NCI-H2227 (cell line): ENCODE results near the gene SMIM35.

Experiments used
- DNase-seq: peaks from one replicate; lab custom pipeline; 2025; ENCODE audit not compliant: unreplicated experiment; lab: John Stamatoyannopoulos, UW

Gene SMIM35

DNA sequence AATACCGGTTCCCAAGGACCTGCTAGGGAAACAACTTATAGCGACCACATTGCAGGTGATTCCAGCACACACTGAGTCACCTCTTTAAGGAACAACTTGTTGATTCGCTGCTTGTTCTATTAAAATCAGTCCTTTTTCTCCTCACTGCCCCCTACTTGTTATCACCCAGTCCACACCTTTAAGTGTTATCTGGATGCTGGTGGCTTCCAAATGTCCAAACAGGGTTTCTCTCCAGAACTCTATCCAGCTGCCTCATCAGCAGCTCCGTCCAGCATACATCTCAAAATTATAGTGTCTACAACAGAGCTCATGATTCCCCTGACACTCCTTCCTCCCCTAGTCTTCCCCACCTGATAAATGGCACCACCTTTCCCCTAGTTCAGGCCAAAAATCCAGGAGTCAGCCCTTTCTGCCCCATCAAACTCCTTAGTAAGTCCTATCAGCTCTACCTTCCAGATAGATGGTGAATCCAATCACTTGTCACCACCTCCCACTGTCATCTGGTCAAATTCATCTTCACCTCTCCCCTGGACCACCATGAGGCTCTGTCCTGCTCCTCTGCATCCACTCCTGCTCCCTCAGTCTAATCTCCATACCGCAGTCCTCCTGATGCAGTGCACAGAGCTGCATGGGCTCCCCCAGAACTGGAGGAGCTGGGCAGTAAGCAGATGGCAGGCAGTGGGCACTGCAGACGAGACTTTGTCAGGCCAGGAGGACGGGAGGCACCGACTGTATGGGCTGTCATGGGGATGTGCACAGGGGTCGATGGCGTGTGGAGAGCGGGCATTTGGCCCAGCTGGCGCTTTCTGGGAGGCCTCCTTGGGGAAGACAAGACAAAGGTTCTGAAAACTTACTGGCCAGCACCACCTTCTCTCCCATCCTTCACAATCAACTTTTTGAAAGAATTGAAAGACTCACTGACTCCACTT is 81.3 kb downstream of the SMIM35 start:
- DNase-seq = no peak

DNA sequence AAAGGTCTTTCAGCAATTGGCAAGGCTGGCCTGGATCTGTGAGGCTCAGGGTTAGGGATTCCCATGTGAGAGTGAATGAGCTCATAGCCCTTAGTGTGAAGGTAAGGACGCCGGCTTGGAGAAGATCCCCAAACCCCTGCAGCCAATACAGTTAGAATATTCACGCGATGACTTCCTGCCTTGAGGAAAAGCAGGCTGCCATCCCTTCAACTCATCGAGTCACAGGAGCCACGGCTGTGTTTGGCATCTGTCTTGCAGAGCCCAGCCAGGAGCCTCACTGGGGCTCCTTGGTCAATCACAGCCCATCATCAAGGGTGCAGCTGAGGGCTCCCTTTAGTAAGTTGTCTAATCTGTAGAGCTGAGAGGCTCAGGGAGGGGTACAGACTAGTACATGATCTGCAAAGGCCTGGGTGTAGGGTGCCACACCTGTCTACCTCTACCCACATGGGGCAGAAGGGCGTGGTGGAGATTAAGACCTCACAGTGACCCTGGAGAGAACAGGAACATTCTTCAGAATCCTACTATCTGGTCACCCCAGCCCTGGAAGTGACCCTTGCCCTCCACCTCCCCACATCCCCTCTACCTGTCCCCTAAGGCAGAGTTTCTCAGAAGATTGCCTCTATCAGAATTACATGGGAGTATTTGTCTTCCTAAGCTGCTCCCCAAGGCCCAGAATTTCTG is 82.1 kb downstream of the SMIM35 start:
- DNase-seq = no peak

DNA sequence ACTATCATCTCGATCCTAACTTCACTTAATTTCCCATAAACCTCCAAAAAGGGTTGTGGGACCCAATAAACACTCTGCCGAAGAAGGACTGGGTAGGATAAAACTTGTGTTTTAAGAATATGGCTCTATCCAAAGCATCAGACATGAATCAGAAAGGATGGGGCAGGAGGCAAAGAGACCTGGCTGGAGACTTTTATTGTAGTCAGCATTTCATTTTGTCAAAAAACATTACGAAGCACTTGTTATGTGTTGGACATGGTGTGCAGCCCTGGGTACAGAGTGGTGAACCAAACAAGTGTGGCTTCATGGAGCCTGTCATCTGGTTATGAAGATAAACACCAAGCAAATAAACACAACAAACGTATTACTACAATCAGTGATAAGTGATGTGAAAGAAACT is 83.3 kb downstream of the SMIM35 start:
- no peak for DNase-seq

DNA sequence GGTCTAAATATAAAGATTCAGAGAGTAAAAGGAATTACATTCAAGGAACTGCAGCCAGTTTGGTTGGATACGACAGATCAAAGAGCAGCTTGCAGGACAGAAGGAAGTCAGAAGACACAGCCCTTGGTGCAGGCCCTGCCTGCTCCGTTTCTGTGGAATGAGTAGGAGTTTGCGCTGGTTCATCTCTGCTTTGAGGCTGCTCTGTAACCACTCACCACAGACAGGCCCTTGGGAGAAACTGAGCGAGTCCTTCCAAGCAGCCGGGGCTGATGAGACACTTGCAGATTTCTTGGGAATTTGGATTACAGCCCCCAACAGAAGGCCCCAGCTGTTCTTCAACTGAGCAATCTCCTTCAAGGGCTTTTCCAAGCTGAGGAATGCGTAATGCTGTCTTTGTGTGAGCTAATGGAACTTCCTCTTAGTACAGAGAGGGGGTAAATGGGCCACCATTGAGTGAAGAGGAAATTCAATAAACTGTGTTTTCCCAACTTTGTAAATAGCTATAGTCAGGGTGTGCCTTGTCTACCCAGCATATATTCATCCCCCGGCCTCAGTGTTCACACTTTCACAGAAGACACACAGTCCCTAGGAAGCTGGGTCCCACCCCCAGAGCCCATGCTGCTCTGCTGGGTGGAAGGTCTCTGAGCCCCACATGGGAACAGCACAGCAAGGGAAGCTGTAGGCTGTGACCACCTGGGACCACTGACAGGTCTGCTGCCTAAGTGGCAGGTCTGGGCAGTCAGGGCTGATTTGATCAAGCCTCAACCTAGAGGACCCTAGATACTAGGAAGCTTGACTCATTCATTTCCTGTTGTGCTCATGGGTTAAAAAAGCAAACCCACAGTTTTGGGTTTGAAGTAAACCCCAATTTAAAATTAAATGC is 84.0 kb downstream of the SMIM35 start:
- no peak for DNase-seq

DNA sequence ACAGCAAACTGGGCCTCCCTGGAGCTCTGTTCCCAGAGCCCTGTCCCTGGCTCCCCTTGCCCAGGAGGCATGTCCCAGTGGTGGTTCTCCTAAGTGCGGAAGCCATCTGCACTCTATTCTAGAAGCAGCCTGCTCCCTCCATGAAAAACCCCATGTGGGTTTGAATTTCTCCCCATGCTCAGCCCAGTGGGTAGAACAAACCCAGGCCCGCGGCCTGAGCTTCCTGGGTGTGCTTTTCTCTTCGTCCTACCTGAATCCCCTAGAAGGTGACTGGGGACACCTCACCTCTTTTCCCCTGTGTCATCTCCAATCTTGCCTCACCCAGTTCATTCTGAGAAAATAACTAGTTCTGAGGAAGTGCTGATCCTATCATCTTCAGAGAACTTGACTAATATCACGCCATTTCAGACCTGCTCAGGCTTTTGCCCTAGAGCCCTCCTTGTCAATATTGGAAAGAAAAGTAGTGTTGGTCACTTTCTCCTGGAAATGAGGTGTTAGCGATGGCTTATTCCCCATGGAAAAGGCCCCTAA is 84.7 kb downstream of the SMIM35 start:
- DNase-seq = no peak

DNA sequence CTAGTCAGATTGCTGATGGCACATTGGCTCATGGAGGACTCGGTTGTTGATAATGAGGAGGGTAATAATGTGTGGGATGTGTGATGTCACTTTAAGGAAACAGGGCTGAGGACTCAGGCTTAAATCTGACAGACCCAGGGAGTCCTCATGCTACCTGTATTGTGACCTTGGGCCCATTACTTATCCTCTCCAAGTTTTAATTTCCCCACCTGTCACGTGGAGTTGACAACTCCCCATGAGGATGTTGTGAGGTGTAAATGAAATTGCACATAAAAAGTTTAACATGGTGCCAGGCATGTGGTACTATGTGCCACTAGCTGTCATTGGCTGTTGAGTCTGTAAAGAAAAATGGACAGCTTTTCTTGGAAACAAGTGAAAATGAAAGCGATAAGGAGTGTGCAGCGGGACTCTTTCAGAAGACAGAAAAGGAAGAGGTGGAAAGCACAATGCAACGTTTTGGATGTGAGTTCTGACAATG is 85.2 kb downstream of the SMIM35 start:
- DNase-seq = no peak

DNA sequence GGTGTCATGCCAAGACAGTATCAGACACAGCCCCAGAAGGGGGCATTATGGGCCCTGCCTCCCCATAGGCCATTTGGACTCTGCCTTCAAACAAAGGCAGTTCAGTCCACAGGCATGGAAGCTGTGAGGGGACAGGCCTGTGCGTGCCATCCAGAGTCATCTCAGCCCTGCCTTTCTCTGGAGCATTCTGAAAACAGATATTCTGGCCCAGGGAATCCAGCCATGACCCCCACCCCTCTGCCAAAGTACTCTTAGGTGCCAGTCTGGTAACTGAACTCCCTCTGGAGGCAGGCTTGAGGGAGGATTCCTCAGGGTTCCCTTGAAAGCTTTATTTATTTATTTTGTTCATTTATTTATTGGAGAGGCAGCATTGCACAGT is 85.9 kb downstream of the SMIM35 start:
- no peak for DNase-seq

DNA sequence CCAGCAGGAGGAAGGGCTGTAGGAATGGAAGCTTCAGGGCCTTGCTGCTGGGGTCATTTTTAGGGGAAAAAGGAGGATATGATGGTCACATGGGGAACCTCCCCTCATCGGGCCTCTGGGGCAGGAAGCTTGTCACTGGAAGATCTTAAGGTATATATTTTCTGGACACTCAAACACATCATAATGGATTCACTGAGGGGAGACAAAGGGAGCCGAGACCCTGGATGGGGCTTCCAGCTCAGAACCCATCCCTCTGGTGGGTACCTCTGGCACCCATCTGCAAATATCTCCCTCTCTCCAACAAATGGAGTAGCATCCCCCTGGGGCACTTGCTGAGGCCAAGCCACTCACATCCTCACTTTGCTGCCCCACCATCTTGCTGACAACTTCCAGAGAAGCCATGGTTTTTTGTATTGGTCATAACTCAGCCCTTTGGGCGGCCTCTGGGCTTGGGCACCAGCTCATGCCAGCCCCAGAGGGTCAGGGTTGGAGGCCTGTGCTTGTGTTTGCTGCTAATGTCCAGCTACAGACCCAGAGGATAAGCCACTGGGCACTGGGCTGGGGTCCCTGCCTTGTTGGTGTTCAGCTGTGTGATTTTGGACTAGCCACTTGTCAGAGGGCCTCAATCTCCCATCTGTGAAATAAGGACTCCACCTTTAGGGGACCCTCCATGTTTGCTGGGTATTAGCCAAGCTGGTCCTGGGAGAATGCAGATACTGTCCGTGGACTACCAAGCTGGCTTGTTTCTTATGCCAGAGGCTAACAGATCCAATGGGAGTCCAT is 86.5 kb downstream of the SMIM35 start:
- no peak for DNase-seq

DNA sequence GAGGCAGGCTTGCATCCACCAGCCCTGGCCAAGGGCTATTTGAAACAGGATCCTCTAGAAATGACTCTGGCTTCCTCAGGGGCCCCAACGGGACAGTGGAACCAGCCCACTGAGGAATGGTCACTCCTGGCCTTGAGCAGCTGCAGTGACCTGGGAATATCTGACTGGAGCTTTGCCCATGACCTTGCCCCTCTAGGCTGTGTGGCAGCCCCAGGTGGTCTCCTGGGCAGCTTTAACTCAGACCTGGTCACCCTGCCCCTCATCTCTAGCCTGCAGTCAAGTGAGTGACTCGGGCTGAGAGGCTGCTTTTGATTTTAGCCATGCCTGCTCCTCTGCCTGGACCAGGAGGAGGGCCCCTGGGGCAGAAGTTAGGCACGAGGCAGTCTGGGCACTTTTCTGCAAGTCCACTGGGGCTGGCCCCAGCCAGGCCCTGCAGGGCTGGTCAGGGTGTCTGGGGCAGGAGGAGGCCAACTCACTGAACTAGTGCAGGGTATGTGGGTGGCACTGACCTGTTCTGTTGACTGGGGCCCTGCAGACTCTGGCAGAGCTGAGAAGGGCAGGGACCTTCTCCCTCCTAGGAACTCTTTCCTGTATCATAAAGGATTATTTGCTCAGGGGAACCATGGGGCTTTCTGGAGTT is 87.3 kb downstream of the SMIM35 start:
- DNase-seq = no peak

DNA sequence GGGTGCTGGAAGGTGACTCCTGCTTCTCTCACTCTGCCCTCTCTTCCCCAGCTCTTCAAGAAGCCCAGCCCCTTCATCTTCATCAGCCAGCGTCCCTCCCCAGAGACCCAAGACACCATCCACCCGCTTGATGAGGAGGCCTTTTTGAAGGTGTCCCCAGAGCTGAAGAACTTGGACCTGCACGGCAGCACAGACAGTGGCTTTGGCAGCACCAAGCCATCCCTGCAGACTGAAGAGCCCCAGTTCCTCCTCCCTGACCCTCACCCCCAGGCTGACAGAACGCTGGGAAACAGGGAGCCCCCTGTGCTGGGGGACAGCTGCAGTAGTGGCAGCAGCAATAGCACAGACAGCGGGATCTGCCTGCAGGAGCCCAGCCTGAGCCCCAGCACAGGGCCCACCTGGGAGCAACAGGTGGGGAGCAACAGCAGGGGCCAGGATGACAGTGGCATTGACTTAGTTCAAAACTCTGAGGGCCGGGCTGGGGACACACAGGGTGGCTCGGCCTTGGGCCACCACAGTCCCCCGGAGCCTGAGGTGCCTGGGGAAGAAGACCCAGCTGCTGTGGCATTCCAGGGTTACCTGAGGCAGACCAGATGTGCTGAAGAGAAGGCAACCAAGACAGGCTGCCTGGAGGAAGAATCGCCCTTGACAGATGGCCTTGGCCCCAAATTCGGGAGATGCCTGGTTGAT is 88.0 kb downstream of the SMIM35 start:
- no peak for DNase-seq

DNA sequence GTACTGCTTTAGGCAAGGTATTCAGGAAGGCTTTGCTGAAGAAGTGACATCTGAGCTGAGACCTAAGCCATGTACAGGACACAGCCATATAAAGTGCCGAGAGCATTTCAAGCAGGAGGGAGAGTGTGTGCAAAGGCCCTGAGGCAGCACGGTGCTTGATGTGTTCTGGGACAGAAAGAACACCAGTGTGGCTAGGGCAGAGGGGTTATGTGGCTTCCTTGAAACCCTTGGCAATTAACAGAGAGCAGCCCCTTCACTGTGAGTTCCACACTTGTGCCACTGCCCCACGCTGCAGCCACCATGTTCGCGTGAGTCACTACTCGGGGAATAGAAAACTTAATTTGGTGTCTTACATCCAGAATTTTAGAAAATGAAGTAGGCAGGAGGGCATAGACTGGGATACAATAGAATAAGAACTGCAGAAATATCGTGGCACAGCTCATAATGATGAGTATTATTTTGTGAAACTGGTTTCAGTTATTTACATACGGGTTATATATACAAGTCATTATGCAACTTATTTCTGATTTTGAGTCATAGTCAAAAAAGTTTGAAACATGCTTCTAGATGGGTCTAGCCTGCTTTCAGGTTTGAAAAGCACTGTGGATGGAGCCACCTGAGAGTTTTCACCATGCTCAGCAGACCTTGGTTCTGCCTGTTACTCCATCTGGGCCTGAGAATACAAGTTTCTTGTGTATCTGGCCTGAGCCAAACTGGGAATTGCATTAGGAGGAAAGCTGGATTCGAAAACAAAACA is 88.8 kb downstream of the SMIM35 start:
- no peak for DNase-seq

DNA sequence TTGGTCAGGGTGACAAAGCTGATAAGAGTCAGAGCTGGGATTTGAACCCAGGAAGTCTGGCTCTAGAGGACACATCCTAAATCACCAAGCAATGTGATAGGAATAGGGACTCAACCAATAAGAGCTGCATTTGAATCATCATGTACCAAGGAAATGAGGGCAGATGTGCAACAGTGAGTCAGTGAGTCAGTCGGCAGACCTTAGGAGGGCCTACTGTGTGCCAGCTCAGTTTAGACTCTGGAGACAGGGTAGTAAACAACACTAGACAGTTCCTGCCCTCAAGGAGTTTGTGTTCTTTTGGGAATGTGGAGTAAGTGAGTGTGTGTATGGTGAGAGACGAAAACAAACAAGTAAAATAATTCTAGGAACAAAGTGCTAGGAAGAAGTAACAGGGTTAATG is 89.4 kb downstream of the SMIM35 start:
- DNase-seq = no peak

DNA sequence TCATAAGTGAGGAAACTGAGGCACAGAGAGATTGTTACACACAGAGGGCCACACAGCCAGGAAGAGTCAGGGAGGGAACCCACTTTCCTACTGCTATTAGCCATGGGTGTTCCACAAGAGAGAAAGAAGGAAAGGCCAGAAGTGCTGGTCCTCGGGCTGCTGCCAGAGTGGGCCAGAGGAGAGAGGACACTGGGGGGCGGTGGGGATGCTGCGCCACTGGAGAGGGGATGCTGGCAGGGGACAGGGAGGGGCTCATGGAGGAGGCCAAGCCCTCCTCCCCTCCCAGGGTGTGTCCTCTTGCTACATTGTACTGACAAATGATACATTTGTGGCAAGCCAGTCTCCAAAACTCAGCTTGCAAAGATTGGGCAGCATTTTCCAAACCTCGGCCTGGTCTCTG is 90.7 kb downstream of the SMIM35 start:
- no peak for DNase-seq

DNA sequence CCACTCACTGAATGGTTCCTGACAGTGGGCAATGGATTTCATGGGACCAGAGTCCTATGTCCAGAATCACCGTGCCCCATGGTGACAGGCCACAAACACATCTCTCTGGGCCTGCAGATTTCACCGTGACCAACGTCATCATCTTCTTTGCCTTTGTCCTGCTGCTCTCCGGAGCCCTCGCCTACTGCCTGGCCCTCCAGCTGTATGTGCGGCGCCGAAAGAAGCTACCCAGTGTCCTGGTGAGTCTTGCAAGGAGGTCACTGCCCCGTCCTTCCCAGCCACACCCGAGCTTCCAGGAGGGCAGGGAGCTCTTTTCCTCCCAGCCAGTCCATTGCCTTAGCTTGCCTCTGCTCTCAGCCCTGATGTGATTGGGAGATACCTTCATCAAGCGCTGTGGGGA is 91.3 kb downstream of the SMIM35 start:
- DNase-seq = no peak

DNA sequence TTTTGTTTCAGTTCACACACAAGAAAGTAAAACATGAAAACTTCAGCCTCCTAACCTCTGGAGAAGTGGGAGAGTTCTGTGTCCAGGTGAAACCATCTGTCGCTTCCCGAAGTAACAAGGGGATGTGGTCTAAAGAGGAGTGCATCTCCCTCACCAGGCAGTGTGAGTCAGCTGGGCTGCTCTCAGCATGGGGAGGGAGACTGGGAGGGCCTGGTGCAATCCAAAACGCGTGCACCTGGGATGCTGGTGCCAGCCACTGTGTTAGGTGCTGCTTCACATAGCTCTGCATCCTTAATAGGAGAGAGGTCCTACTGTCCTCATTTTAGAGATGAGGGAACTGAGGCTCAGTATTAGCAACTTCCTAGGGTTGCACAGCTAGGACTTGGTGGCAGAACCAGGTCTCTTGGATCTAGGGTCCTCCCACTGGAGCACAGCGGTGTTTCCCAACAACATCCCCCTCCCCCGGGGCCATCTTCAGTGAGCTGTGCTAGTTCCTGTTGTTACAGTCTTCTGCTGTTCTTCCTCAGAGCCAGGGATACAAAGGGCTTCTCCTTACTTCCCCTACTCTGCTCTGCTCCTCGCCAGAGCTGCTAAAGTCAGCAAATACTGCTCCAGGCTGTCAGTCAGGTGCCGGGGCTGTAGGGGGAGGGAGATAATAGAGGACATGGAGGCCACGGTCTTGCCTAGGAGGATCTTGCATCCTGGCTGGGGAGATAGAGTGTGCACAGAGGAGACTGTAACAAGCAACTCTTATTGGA is 92.6 kb downstream of the SMIM35 start:
- peak; percentile 63 for DNase-seq

DNA sequence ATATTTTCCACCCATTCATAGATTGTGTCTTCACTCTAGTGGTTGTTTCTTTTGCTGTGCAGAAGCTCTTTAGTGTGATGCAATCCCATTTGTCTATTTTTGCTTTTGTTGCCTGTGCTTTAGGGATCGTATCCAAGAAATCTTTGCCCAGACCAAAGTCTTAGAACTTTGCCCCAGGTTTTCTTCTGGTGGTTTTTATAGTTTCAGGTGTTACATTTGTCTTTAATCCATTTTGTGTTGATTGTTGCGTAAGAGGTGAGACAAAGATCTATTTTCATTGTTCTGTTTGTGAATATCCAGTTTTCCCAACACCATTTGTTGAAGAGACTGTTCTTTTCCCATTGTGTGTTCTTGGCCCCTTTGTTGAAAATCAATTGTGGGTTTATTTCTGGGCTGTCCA is 94.1 kb downstream of the SMIM35 start:
- DNase-seq = no peak

DNA sequence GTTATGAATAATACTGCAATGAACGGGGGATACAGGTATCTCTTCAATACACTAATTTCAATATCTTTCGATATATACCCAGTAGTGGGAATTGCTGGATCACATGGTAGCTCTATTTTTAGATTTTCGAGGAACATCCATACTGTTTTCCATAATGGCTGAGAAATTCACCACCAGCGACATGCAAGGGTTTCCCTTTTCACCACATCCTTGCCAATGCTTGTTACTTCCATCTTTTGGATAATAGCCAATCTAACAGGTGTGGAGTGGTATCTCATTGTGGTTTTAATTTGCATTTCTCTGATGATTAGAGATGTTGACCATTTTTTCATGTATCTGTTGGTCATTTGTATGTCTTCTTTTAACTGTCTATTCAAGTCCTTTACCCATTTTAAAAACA is 94.6 kb downstream of the SMIM35 start:
- no peak for DNase-seq
